ENCODE data around the gene PICK1. TPM values are rescaled to one million over a fixed set of nuclear protein-coding genes. Genes with fewer than 3 reads are reported as not detected.

PICK1 gene
- polyA plus RNA-seq, 1 donor, result 32.0 TPM

DNA sequence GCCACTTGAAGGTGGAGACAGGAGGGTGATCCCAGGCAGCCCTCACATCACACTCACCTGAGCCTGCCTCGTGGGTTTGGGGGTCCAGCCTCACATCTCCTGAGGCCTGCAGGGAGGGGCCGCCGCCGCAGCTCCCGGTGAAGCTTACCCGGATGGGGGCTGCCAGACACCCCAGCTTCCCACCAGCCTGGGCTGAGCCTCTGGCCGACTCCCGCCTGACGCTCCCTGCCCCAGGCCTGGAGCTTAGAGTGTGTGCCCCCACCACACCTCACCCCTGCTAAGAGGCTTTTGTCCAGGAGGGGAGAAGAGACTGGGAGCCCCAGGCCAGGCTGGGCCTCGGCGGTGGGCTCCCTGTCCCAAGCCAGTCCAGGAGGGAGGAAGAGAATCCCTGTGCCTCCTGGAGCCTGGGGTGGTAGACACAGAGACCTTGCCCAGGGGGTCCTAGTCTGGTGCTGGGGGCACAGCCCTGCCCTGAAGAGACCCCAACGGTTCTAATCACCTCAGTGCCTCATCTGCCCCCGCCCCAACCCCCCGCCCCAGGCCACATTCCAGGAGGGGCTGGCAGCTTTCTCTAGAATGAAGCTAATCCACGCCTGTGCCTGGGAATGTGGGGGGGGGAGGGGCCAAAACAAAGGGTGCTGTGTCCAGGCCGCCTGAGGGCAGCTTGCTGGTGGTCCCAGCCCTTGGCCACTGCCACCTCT, 26.9 kb downstream of the PICK1 start, which contains the start of gene SLC16A8:
Gene SLC16A8, minus strand, starts transcription at position 254 of the 701 bp plus-strand sequence. CDS start 1,311 bp downstream, outside the sequence.
- no peak within 1 kb of the TSS for H3K4me3 ChIP-seq (ENCODE audit: low read length)
- no peak for DNase-seq
- H3K9me3 ChIP-seq (ENCODE audit: control insufficient read depth, low read depth, low read length), result peaks cover 14% of the 10 kb centered on the region
- peaks cover 38% of the 10 kb centered on the region for H3K36me3 ChIP-seq (ENCODE audit: control insufficient read depth, insufficient read depth, low read length)
- peaks cover 35% of the 10 kb centered on the region for H3K27me3 ChIP-seq (ENCODE audit: control insufficient read depth, insufficient read depth, low read length)
- no CpG with 5 or more reads among the region's 16 CpGs for WGBS (ENCODE audit: insufficient coverage, low lambda C conversion rate)
- H3K27ac ChIP-seq (ENCODE audit: low read length), result no peak within 1 kb of the TSS
- H3K4me1 ChIP-seq (ENCODE audit: control insufficient read depth, insufficient read depth, low read length), result peaks cover 10% of the 10 kb centered on the region

DNA sequence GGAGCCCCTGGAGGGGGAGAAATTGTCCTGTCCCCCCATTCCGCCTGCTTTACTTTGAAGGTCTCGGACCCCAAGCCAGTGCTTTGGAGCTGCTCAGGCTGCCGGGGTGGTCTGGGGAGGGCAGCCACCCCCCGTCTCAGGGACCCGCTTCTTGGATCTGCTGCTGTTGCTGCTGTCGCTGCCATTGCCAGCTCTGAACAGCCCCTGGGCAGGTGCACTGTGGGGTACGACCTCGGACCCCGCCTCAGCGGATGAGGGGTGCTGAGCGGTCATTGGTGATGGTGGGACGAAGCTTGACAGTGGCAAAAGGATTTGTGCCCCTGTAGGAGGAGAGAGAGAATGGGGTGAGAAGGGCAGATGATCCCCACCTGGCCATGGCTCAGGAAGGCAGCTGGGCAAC, 27.9 kb downstream of the PICK1 start:
- Histone ChIP-seq H3K9me3 (ENCODE audit: control insufficient read depth, low read depth, low read length) (peaks cover 14% of the 10 kb centered on the region), H3K27me3 (ENCODE audit: control insufficient read depth, insufficient read depth, low read length) (peaks cover 40% of the 10 kb centered on the region), H3K36me3 (ENCODE audit: control insufficient read depth, insufficient read depth, low read length) (peaks cover 41% of the 10 kb centered on the region), H3K27ac (ENCODE audit: low read length) (no peak overlapping the region), H3K4me3 (ENCODE audit: low read length) (no peak overlapping the region), H3K4me1 (ENCODE audit: control insufficient read depth, insufficient read depth, low read length) (peaks cover 10% of the 10 kb centered on the region)
- no CpG with 5 or more reads among the region's 12 CpGs for WGBS (ENCODE audit: insufficient coverage, low lambda C conversion rate)
- no peak for DNase-seq

DNA sequence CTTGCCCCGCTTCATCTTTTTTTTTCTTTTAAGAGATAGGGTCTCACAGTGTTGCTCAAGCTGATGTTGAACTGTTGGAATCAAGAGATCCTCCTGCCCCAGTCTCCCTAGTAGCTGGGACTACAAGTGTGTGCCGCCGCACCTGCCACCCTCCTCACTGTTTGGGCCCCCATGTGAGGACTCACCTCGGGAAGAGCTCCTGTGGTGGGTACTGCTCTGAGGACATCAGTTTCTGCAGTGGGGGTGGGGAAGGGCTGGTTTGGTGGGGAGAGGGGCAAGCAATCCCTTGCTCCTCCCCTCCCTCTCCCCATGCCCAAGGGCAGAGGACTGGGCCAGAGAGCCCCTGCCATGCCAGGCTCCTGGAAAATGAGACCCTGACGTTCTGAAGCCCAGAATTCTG, 28.3 kb downstream of the PICK1 start:
- H3K36me3 ChIP-seq (ENCODE audit: control insufficient read depth, insufficient read depth, low read length), result peaks cover 44% of the 10 kb centered on the region
- no peak overlapping the region for H3K4me3 ChIP-seq (ENCODE audit: low read length)
- DNase-seq, result no peak
- peaks cover 10% of the 10 kb centered on the region for H3K4me1 ChIP-seq (ENCODE audit: control insufficient read depth, insufficient read depth, low read length)
- no CpG with 5 or more reads among the region's 5 CpGs for WGBS (ENCODE audit: insufficient coverage, low lambda C conversion rate)
- H3K27me3 ChIP-seq (ENCODE audit: control insufficient read depth, insufficient read depth, low read length), result peaks cover 37% of the 10 kb centered on the region
- peaks cover 14% of the 10 kb centered on the region for H3K9me3 ChIP-seq (ENCODE audit: control insufficient read depth, low read depth, low read length)
- no peak overlapping the region for H3K27ac ChIP-seq (ENCODE audit: low read length)

DNA sequence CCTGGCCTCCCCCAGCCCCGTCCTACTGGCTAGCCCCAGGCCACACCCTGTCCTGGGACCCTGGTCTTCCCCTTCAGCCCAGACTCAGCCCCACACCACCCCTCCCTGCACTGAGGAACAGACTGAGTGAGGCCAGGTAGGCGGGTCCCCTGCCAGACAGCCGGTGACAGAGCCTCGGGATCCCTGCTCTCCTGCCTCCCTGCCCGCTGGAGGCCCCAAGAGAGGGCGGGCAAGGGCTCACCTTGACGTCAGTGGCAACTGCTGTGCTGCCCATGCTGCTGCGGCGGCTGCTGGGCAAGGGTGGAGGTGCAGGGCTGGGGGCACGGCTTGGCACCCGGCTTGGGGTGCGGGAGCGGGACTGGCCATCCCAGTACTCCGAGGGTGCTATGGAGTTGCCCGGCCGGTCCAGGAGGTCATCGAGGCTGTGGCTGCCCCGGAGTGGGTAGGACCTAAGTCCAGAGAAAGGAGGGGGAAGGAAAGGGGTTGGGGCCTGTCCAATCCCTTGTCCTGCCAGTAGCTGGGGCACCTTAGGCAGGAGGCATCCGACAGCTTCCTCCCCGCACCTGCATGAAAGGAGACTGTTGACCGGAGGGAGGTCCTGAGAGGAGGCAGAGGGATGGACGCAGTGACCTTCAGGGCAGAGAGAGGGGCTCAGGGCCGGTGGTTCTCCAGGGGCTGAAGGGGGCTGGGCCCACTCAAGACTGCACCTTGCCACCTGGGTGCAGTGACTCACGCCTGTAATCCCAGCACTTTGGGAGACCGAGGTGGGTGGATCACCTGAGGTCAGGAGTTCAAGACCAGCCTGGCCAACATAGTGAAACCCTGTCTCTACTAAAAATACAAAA, 29.0 kb downstream of the PICK1 start:
- peaks cover 11% of the 10 kb centered on the region for H3K9me3 ChIP-seq (ENCODE audit: control insufficient read depth, low read depth, low read length)
- peaks cover 48% of the 10 kb centered on the region for H3K36me3 ChIP-seq (ENCODE audit: control insufficient read depth, insufficient read depth, low read length)
- no peak overlapping the region for H3K27ac ChIP-seq (ENCODE audit: low read length)
- peaks cover 33% of the 10 kb centered on the region for H3K27me3 ChIP-seq (ENCODE audit: control insufficient read depth, insufficient read depth, low read length)
- no CpG with 5 or more reads among the region's 25 CpGs for WGBS (ENCODE audit: insufficient coverage, low lambda C conversion rate)
- H3K4me1 ChIP-seq (ENCODE audit: control insufficient read depth, insufficient read depth, low read length), result peaks cover 10% of the 10 kb centered on the region
- DNase-seq, result no peak
- H3K4me3 ChIP-seq (ENCODE audit: low read length), result no peak overlapping the region

DNA sequence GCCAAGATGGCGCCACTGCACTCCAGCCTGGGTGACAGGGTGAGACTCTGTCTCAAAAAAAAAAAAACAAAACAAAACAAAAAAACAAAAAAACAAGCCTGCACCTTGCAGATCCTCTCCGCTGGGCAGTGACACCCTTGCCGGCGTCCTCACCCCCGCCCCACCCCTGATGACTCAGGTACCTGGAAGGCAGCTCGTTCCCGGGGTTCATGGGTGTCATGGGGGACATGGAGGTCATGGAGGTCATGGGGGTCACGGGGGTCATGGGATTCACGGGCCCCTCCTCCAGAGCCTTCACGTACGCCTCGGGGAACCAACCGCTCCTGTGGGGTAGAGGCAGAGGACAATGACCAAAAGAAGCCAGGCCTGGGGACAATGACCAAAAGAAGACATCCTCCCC, 29.7 kb downstream of the PICK1 start:
- no peak for DNase-seq
- H3K36me3 ChIP-seq (ENCODE audit: control insufficient read depth, insufficient read depth, low read length), result peaks cover 52% of the 10 kb centered on the region
- peaks cover 6% of the 10 kb centered on the region for H3K4me1 ChIP-seq (ENCODE audit: control insufficient read depth, insufficient read depth, low read length)
- H3K27ac ChIP-seq (ENCODE audit: low read length), result no peak overlapping the region
- peaks cover 28% of the 10 kb centered on the region for H3K27me3 ChIP-seq (ENCODE audit: control insufficient read depth, insufficient read depth, low read length)
- H3K9me3 ChIP-seq (ENCODE audit: control insufficient read depth, low read depth, low read length), result peaks cover 6% of the 10 kb centered on the region
- no CpG with 5 or more reads among the region's 13 CpGs for WGBS (ENCODE audit: insufficient coverage, low lambda C conversion rate)
- no peak overlapping the region for H3K4me3 ChIP-seq (ENCODE audit: low read length)

DNA sequence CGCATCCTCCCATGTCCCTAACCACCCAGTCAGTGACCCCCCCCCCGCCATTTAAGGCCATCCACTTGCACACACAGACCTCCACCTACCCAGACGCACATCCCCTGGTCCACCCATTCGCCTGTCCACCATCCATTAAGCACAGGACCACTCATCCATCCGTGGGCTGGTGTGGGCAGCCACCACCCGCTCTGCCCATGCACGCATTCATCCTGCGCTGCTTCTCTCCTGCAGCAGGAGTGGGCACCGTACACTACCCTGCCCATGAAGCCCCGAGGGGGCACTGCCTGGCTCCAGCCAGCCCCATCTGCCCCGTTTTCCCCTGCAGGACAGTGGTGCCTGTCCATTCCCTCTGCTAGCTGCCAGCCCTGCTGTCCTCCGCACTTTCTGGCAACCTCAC, 30.7 kb downstream of the PICK1 start:
- no peak for DNase-seq
- no peaks in the 10 kb centered on the region for H3K9me3 ChIP-seq (ENCODE audit: control insufficient read depth, low read depth, low read length)
- no peaks in the 10 kb centered on the region for H3K4me1 ChIP-seq (ENCODE audit: control insufficient read depth, insufficient read depth, low read length)
- no peak overlapping the region for H3K4me3 ChIP-seq (ENCODE audit: low read length)
- H3K27me3 ChIP-seq (ENCODE audit: control insufficient read depth, insufficient read depth, low read length), result peaks cover 19% of the 10 kb centered on the region
- WGBS (ENCODE audit: insufficient coverage, low lambda C conversion rate), result no CpG with 5 or more reads among the region's 12 CpGs
- no peak overlapping the region for H3K27ac ChIP-seq (ENCODE audit: low read length)
- peaks cover 57% of the 10 kb centered on the region for H3K36me3 ChIP-seq (ENCODE audit: control insufficient read depth, insufficient read depth, low read length)

DNA sequence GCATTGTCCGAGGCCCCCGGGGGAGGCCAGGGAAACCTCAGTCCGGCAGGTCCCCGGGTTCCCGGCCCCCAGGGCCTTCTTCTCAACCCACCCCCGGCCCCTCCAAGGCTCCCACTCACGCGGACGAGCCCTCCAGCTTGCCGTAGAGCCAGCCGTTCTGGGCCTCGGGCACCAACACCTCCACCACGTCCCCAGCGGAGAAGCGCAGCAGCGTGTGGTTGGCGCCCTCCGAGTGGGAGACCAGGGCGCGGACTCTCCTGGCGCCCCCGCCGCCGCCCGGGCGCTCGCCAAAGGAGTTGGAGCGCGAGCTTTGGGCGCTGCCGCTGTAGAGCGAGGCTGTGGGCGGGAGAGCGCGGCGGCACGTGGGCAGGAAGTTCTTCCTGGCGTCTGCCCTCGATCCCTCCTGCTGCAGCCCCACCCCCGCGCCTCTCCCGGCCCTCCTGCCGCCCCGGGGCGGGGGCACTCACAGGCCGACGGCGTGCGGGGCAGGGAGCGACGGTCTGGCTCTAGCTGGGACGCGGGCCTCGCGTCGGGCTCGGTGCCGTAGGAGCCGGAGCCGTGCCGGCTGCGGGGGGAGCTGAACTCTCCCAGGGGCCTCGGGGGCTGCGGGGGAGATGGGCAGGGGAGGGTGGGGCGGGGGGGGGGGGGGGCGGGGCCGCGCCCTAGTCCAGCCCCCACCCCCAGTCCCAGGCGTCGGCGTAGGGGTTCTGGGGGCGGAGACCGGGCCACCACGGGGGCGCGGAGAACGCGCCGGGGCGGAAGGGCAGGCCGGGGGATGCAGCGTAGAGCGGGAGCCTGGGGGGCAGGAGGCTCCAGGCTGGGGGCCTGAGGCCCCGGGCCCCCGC, 31.6 kb downstream of the PICK1 start:
- no peaks in the 10 kb centered on the region for H3K4me1 ChIP-seq (ENCODE audit: control insufficient read depth, insufficient read depth, low read length)
- H3K36me3 ChIP-seq (ENCODE audit: control insufficient read depth, insufficient read depth, low read length), result peaks cover 66% of the 10 kb centered on the region
- no peak overlapping the region for H3K27ac ChIP-seq (ENCODE audit: low read length)
- H3K9me3 ChIP-seq (ENCODE audit: control insufficient read depth, low read depth, low read length), result no peaks in the 10 kb centered on the region
- no peak overlapping the region for H3K4me3 ChIP-seq (ENCODE audit: low read length)
- peaks cover 10% of the 10 kb centered on the region for H3K27me3 ChIP-seq (ENCODE audit: control insufficient read depth, insufficient read depth, low read length)
- no peak for DNase-seq
- WGBS (ENCODE audit: insufficient coverage, low lambda C conversion rate), result no CpG with 5 or more reads among the region's 85 CpGs

DNA sequence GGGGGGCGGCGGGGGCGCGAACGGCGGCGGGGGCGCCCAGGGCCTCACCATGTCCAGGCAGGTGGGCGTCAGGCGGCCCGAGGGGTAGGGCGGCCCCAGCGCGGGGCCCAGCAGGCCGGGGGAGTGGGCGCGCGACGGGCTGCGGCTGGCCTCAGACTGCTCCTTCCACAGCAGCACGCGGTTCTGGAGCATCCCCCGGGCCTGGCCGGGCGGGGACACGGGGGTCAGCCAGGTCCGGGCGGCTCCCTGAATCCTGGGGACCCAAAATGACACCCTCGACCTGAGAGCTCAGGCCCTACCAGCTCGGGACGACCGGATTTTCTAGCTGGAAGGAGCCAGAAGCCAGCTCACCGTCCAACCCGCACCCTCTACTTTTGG, 32.3 kb downstream of the PICK1 start:
- no peak for DNase-seq
- Histone ChIP-seq H3K27ac (ENCODE audit: low read length) (no peak overlapping the region), H3K9me3 (ENCODE audit: control insufficient read depth, low read depth, low read length) (no peaks in the 10 kb centered on the region), H3K4me1 (ENCODE audit: control insufficient read depth, insufficient read depth, low read length) (no peaks in the 10 kb centered on the region), H3K36me3 (ENCODE audit: control insufficient read depth, insufficient read depth, low read length) (peaks cover 71% of the 10 kb centered on the region), H3K27me3 (ENCODE audit: control insufficient read depth, insufficient read depth, low read length) (peaks cover 10% of the 10 kb centered on the region), H3K4me3 (ENCODE audit: low read length) (no peak overlapping the region)
- no CpG with 5 or more reads among the region's 34 CpGs for WGBS (ENCODE audit: insufficient coverage, low lambda C conversion rate)

DNA sequence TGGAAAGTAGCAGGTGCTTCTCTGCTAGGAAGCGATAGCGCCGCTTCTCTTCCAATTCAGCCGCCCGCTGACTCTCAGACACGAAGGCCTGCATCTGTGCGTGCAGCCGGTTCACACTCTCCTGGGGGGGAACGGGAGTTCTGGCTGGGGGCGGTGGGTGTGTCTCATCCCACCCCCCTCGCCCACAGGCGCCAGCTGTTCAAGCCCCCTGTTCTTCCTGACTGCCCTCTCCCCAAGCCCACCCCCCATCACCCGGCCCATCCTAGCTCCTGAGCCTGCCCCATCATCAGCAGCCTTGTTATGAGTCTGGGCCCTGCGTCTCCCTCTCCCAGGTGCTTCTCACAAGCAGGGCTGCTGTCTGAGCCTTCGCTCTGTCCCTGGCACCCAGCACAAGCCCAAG, 39.9 kb downstream of the PICK1 start:
- H3K9me3 ChIP-seq (ENCODE audit: control insufficient read depth, low read depth, low read length), result no peaks in the 10 kb centered on the region
- no peak for DNase-seq
- no peak overlapping the region for H3K4me3 ChIP-seq (ENCODE audit: low read length)
- WGBS (ENCODE audit: insufficient coverage, low lambda C conversion rate), result no CpG with 5 or more reads among the region's 15 CpGs
- no peak overlapping the region for H3K27ac ChIP-seq (ENCODE audit: low read length)
- H3K36me3 ChIP-seq (ENCODE audit: control insufficient read depth, insufficient read depth, low read length), result peaks cover 61% of the 10 kb centered on the region
- no peaks in the 10 kb centered on the region for H3K27me3 ChIP-seq (ENCODE audit: control insufficient read depth, insufficient read depth, low read length)
- H3K4me1 ChIP-seq (ENCODE audit: control insufficient read depth, insufficient read depth, low read length), result peaks cover 26% of the 10 kb centered on the region
